Inflammatory macrophage treated with lipopolysaccharide for 1 hour (primary cell): ENCODE measurements around the gene SNX6.
"Not testable (repeated sequence)": the region's sequence is repeated elsewhere in the genome, so short reads cannot be mapped to it uniquely, and the experiment has no call there.

Experiments used
- DNase-seq, 2 donors: peaks; one replicate each; pipeline ENCODE4 v3.0.0-alpha.2; 2020 to 2022

Gene SNX6

DNA sequence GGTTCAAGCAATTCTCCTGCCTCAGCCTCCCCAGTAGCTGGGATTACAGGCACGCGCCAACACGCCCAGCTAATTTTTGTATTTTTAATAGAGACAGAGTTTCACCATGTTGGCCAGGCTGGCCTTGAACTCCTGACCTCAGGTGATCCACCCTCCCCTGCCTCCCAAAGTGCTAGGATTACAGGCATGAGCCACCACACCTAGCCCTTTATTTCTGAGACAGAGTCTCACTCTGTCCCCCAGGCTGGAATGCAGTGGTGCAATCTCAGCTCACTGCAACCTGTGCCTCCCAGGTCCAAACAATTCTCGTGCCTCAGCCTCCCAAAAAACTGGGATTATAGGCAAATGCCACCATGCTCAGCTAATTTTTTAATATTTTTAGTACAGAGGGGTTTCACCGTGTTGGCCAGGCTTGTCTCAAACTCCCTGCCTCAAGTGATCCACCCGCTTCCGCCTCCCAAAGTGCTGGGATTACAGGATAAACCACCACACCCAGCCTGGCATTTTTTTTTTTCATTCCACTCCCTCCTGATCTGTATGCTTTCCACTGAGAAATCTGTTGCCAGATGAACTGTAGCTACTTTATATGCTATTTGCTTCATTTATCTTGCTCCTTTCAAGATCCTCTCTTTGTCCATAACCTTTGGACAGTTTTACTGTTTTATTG lies 109.5 kb downstream of the SNX6 start:
- not testable (repeated sequence) for DNase-seq
